Epithelial cell of esophagus (primary cell): ENCODE data around the gene RSPRY1.

ENCODE experiments used
- DNase-seq: peaks from one replicate; pipeline ENCODE4 v3.0.0; 2010; ENCODE audit warnings: low read depth
- H3K4me3 ChIP-seq: 2 replicates; pipeline ENCODE4 v1.5.1; 2011; ENCODE audit warnings: mild to moderate bottlenecking, low read length, control low read depth
- CTCF ChIP-seq: IDR thresholded peaks from 2 replicates; pipeline ENCODE4 v1.5.1; 2011; ENCODE audit warnings: low read depth, mild to moderate bottlenecking, low read length, control low read depth, inconsistent platforms; ENCODE audit not compliant: insufficient read depth; ENCODE audit errors: missing control alignments

RSPRY1 gene

GRCh38 chr16:57165938-57166337 is 20.2 kb upstream of the RSPRY1 start:
- DNase-seq = peak; percentile 21
- H3K4me3 ChIP-seq = no peak overlapping the region
- TF ChIP-seq CTCF = no peak

GRCh38 chr16:57166451-57166850 is 19.7 kb upstream of the RSPRY1 start:
- no peak overlapping the region for H3K4me3 ChIP-seq
- no peak for TF ChIP-seq CTCF
- no peak for DNase-seq

GRCh38 chr16:57166951-57167350 is 19.2 kb upstream of the RSPRY1 start:
- no peak for TF ChIP-seq CTCF
- DNase-seq = peak; percentile 91
- H3K4me3 ChIP-seq = no peak overlapping the region

- no peak for DNase-seq
- TF ChIP-seq CTCF = no peak
- H3K4me3 ChIP-seq = no peak overlapping the region
These were observed 18.6 kb upstream of the RSPRY1 start for GRCh38 chr16:57167538-57167937.

- H3K4me3 ChIP-seq = no peak overlapping the region
- peak; percentile 71 for TF ChIP-seq CTCF
- DNase-seq = peak; percentile 81
These were observed 18.2 kb upstream of the RSPRY1 start for GRCh38 chr16:57167953-57168352.

GRCh38 chr16:57169327-57169726 is 16.8 kb upstream of the RSPRY1 start:
- TF ChIP-seq CTCF = no peak
- no peak for DNase-seq
- H3K4me3 ChIP-seq = no peak overlapping the region

GRCh38 chr16:57172721-57173290 is 13.3 kb upstream of the RSPRY1 start:
- no peak for TF ChIP-seq CTCF
- no peak for DNase-seq

More at GRCh38 chr16:57172721-57173290, 13.3 kb upstream of the RSPRY1 start:
- H3K4me3 ChIP-seq = no peak overlapping the region
